Kidney (tissue), 14 donors: ENCODE measurements around the gene PHF23. TPM values are rescaled to one million over a fixed set of nuclear protein-coding genes. Genes with fewer than 3 reads are reported as not detected.

ENCODE experiments used
- DNase-seq, 5 donors: peaks; one replicate each; pipeline ENCODE4 v3.0.0-alpha.2; 2013 to 2020
- FAIRE-seq: peaks from 2 replicates; lab custom pipeline; 2012; peaks lifted over from hg19 to GRCh38; lab: Jason Lieb, UNC
- H3K27ac ChIP-seq, 2 donors: one replicate each; pipeline ENCODE4 v1.7.0; 2013; ENCODE audit warnings: low read depth in 2 of 2, low read length in 2 of 2, inconsistent platforms in 1 of 2
- H3K27me3 ChIP-seq: one replicate; pipeline ENCODE4 v1.7.1; 2013; ENCODE audit warnings: low read length, inconsistent platforms; ENCODE audit not compliant: control insufficient read depth, insufficient read depth
- H3K36me3 ChIP-seq, 3 donors: one replicate each; pipeline versions ENCODE4 v1.7.0 to v1.7.1; 2013; ENCODE audit warnings: low read length in 3 of 3, control low read depth in 1 of 3, inconsistent platforms in 1 of 3; ENCODE audit not compliant: insufficient read depth in 3 of 3, control insufficient read depth in 2 of 3
- H3K4me1 ChIP-seq, 3 donors: one replicate each; pipeline versions ENCODE4 v1.7.0 to v1.7.1; 2013; ENCODE audit warnings: low read length in 3 of 3, inconsistent platforms in 1 of 3, low read depth in 1 of 3; ENCODE audit not compliant: control insufficient read depth in 2 of 3, insufficient read depth in 2 of 3
- H3K4me3 ChIP-seq, 3 donors: one replicate each; pipeline versions ENCODE4 v1.7.0 to v1.8.1; 2013; ENCODE audit warnings: low read length in 3 of 3, control low read depth in 1 of 3, inconsistent platforms in 1 of 3
- H3K9ac ChIP-seq, 3 donors: one replicate each; pipeline versions ENCODE4 v1.7.0 to v1.7.1; 2013; ENCODE audit warnings: low read length in 3 of 3, control low read depth in 1 of 3, inconsistent platforms in 1 of 3
- H3K9me3 ChIP-seq, 3 donors: one replicate each; pipeline versions ENCODE4 v1.7.0 to v1.7.1; 2013; ENCODE audit warnings: low read length in 3 of 3, control low read depth in 1 of 3, inconsistent platforms in 1 of 3; ENCODE audit not compliant: control insufficient read depth in 2 of 3, insufficient read depth in 1 of 3
- CTCF ChIP-seq: IDR thresholded peaks from 3 replicates; pipeline ENCODE4 v1.5.1; 2012; ENCODE audit warnings: mild to moderate bottlenecking, moderate library complexity, borderline replicate concordance; ENCODE audit not compliant: insufficient read depth; ENCODE audit errors: extremely low read depth
- intact Hi-C: fragments of 100-400 bp; cut with DNase I; formaldehyde crosslinking; loops from one replicate; pipeline ENCODE4 v1.11.1; 2022
- polyA plus RNA-seq: library from polyadenylated mRNA; stranded (reverse); fragments of 350-450 nt; fragmentation: Illumina TruSeq; extraction: RNeasy Lipid Tissue Mini Kit (QIAGEN cat#74804); gene quantifications from one replicate; pipeline ENCODE4 v1.2.3, GENCODE V29; 2014; ENCODE audit warnings: low read depth, low replicate concordance; ENCODE audit not compliant: insufficient read depth
- total RNA-seq: library from RNA; stranded (reverse); fragmentation: NEBNext Ultra II Directional; extraction: Animal tissue kit (Norgen Biotek cat#: 25700); gene quantifications from one replicate; pipeline ENCODE4 v1.2.1, GENCODE V29; 2021
- donor health status: control.
- donor health status: control.
- donor health status: control.
- donor health status: control.
- donor health status: control.
- donor health status: DM: yes; HTN: yes; CAD: no.
- donor health status: Normal renal cell carcinoma (clear cell type).

Gene PHF23
- total and polyA plus RNA-seq, 2 donors from 2014 or later: 28.1 to 48.5 TPM

DNA sequence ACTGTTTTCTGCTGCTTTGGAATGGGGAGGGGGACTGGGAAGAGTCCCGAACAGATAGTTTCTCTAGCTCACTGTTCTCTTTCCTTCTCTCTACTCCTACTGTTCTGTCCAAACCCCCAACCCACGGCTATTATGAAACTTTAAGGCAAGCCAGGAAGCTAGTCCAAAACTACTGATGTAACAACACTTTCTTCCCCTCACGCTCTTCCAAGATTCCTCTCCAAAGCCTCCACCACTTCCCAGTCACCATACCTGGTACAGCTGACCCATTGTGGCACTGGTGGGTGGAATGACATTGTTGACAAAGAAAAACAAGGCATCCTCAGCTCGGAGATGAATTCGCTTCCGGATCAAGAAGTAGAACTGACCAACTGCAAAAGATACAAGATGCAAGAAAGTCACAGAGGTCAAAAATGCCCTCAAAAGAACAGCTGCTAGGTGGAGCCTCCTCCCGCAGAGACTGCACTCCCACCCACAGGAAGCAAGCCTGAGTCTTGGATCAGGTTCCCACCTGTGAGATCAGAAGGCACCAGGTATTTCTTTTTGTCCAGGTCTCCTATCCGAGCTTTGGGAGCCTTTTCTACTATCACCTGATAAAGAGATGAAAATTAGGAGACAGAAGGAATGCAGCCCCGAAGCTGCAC lies 2.0 kb upstream of the PHF23 start:
- Histone ChIP-seq H3K27me3 (no peaks in the 10 kb centered on the region), H3K27ac (peak overlapping the region; percentile 97 to 99), H3K4me1 (peaks cover 10 to 26% (median 20%) of the 10 kb centered on the region in 3 donors), H3K36me3 (peaks cover 13 to 25% (median 17%) of the 10 kb centered on the region in 3 donors), H3K9ac (peak overlapping the region; percentile 89 to 100 (median 92)), H3K4me3 (peak overlapping the region; percentile 86 to 99 (median 99)), H3K9me3 (no peaks in the 10 kb centered on the region)
- TF ChIP-seq CTCF: no peak
- intact Hi-C loops: no loop called here
- DNase-seq: peak in 2 of 5 donors; percentile 55
- FAIRE-seq: no peak

DNA sequence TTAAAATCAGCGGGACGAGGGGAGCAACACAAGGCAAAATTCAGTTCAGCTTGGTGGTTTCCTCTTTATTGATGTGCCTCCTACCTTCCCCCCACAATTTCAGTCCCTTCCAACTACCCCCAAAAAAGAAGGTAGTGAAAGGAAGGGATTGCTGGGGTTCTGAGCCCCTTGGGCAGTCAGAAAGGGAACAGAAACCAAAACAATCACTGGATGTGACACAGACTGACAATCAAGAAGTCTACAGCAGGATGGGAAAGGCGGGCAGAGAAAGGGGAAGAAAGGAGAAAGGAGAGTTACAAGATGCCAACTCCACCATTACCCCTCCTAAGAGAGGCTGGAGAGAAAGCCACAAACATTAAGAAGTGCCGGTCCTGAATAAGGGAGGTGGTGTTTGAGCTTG lies 1.1 kb upstream of the PHF23 start:
- Histone ChIP-seq H3K4me3 (peak overlapping the region; percentile 35 to 99 (median 86)), H3K27me3 (no peaks in the 10 kb centered on the region), H3K36me3 (peaks cover 7 to 24% (median 14%) of the 10 kb centered on the region in 3 donors), H3K27ac (peak overlapping the region in 1 of 2 donors; percentile 97), H3K9me3 (no peaks in the 10 kb centered on the region), H3K4me1 (peaks cover 10 to 31% (median 20%) of the 10 kb centered on the region in 3 donors), H3K9ac (peak overlapping the region in 1 of 3 donors; percentile 89)
- no peak for FAIRE-seq
- DNase-seq: no peak
- TF ChIP-seq CTCF: no peak
- intact Hi-C loops: no loop called here

DNA sequence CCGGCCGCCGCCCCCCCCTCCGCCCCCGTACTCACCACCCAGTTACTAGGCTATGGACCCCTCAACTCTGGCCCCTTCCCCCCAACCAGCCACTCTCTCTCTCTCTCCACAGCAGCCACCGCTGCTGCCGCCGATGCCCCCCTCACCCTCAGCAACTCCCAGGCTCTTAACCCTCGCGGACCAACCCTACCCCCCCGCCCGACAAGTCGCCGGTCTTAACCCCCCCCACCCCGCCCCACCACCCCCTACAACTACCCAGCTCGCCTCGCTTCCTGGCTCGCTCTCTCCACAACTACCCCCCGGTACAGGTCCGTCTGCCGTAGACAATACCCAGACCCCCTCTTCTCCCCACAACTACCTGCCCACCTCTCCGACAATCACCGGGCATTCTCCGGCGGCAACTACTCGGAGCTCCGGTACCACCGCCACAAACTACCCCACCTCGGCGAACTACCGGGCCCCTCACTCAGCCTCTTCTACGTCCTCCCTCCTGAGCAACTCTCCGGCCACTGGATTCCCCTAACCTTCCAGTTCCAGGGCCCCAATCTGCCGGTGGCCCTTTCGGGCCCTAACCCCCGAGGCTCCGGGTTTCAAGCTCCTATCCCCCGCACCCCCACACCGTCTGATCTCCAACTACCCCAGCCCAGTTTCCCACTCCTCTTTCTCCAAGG lies 702 bp downstream of the PHF23 start:
- TF ChIP-seq CTCF: no peak
- no peaks in the 10 kb centered on the region for H3K9me3 ChIP-seq
- peak overlapping the region; percentile 42 to 97 (median 96) for H3K9ac ChIP-seq
- H3K27me3 ChIP-seq: no peaks in the 10 kb centered on the region
- peaks cover 10 to 39% (median 20%) of the 10 kb centered on the region in 3 donors for H3K4me1 ChIP-seq
- no peak for FAIRE-seq
- peak overlapping the region; percentile 93 to 95 for H3K27ac ChIP-seq
- intact Hi-C loops: no loop called here
- peak in 4 of 5 donors; percentile 41 to 85 (median 72) for DNase-seq
- H3K4me3 ChIP-seq: peak overlapping the region; percentile 80 to 89 (median 88)
- peaks cover 7 to 26% (median 13%) of the 10 kb centered on the region in 3 donors for H3K36me3 ChIP-seq
